Inflammatory macrophage treated with lipopolysaccharide for 4 hours (primary cell): ENCODE measurements around the gene CCSER2.
"Not testable (repeated sequence)": the region's sequence is repeated elsewhere in the genome, so short reads cannot be mapped to it uniquely, and the experiment has no call there.

Experiments used
- DNase-seq: peaks from one replicate; pipeline ENCODE4 v3.0.0-alpha.2; 2020

The CCSER2 gene

GRCh38 chr10:84525120-84525806 is 196.9 kb downstream of the CCSER2 start:
- no peak for DNase-seq

GRCh38 chr10:84525807-84526182 is 197.4 kb downstream of the CCSER2 start:
- not testable (repeated sequence) for DNase-seq

- not testable (repeated sequence) for DNase-seq
These were observed 199.0 kb downstream of the CCSER2 start for GRCh38 chr10:84527386-84527785.

GRCh38 chr10:84528526-84528925 is 200.1 kb downstream of the CCSER2 start:
- DNase-seq: not testable (repeated sequence)

- no peak for DNase-seq
These were observed 202.4 kb downstream of the CCSER2 start for GRCh38 chr10:84530724-84531325.

GRCh38 chr10:84531396-84531795 is 203.0 kb downstream of the CCSER2 start:
- no peak for DNase-seq

- no peak for DNase-seq
These were observed 205.8 kb downstream of the CCSER2 start for GRCh38 chr10:84534168-84534567.

GRCh38 chr10:84537447-84537931 is 209.1 kb downstream of the CCSER2 start:
- DNase-seq: peak; percentile 72

- DNase-seq: no peak
These were observed 209.6 kb downstream of the CCSER2 start for GRCh38 chr10:84538036-84538435.

GRCh38 chr10:84539216-84539615 is 210.8 kb downstream of the CCSER2 start:
- no peak for DNase-seq

- DNase-seq: no peak
These were observed 211.7 kb downstream of the CCSER2 start for GRCh38 chr10:84540022-84540616.

GRCh38 chr10:84540617-84541288 is 212.4 kb downstream of the CCSER2 start:
- DNase-seq: peak; percentile 40

GRCh38 chr10:84541289-84541637 is 212.9 kb downstream of the CCSER2 start:
- DNase-seq: no peak

- DNase-seq: no peak
These were observed 214.4 kb downstream of the CCSER2 start for GRCh38 chr10:84542522-84543490.

- no peak for DNase-seq
These were observed 215.6 kb downstream of the CCSER2 start for GRCh38 chr10:84543948-84544347.

- no peak for DNase-seq
These were observed 217.3 kb downstream of the CCSER2 start for GRCh38 chr10:84545651-84546050.

GRCh38 chr10:84546609-84547008 is 218.2 kb downstream of the CCSER2 start:
- no peak for DNase-seq

- no peak for DNase-seq
These were observed 219.2 kb downstream of the CCSER2 start for GRCh38 chr10:84547616-84548015.

- DNase-seq: peak; percentile 9
These were observed 220.5 kb downstream of the CCSER2 start for GRCh38 chr10:84548869-84549268.

- DNase-seq: no peak
These were observed 221.2 kb downstream of the CCSER2 start for GRCh38 chr10:84549368-84550165.

- no peak for DNase-seq
These were observed 222.5 kb downstream of the CCSER2 start for GRCh38 chr10:84550756-84551436.
